Fibroblast of lung (primary cell): ENCODE results near the gene COQ8B.

Experiments
- CTCF ChIP-seq, 2 donors: IDR thresholded peaks in 1 of 2; conservative IDR thresholded peaks in 1 of 2; 1 replicate in 1 of 2; 2 replicates in 1 of 2; pipeline ENCODE4 v1.5.1; 2011 to 2012; ENCODE audit warnings: low read length in 2 of 2, control low read depth in 1 of 2, inconsistent platforms in 1 of 2, low read depth in 1 of 2, mild to moderate bottlenecking in 1 of 2
- EZH2 ChIP-seq: IDR thresholded peaks from 2 replicates; pipeline ENCODE4 v1.5.1; 2012; ENCODE audit warnings: low read length, control low read depth, mild to moderate bottlenecking; ENCODE audit errors: missing control alignments

- TF ChIP-seq CTCF (conservative IDR thresholded peaks at IDR 0.05 in 1 of 2, IDR thresholded peaks at IDR 0.05 in 1 of 2; ENCODE audit: low read depth in 1 of 2, low read length in 2 of 2): no peak
- no peak for TF ChIP-seq EZH2
These were observed 38.0 kb upstream of the COQ8B start for GRCh38 chr19:40754611-40755247.
